HG02870 (cell line): ENCODE data around the gene GYS2.

Experiments
- ATAC-seq: cut with Tn5 transposase; IDR thresholded peaks from one replicate; pipeline ENCODE4 v1.9.1; 2021; ENCODE audit warnings: mild to moderate bottlenecking, moderate library complexity; ENCODE audit not compliant: unreplicated experiment

GYS2 gene

GRCh38 chr12:21509768-21510167 lies 94.9 kb downstream of the GYS2 start:
- ATAC-seq: peak; percentile 82

DNA sequence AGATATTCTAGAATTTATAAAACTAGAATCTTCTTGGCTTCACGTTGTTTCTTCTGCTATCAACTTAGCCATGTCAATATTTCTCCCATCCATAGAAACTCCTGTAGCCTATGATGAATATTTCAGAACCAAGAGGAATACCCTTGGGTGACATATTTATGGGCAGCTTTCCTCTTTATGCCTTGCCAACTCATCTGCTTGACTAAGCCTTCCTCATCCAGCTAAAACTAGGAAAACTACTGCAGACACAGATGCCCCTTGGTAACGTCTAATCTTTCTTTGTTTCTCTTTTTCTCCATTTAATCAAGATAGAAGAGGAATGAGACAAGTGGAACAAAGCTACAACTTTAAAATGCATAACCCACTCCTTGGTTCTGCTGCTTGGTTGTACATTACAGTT lies 96.8 kb downstream of the GYS2 start:
- no peak for ATAC-seq

DNA sequence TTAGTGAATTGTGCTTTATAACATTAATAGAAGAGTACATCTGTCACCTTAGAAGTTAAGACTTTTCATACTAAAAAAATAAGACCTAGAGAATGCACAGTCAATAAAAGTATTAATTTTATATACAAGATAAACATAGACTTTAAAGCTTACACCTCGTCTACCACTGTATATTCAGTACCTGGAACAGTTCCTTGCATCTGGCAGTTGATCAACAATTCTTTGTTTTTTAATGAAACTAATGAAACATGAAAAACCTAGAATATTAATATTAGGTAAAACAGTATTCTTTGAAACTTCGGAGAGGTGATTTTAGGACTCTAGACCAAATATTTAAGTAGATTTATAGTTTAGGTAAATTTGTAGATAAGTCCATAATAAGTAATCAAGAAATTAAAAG lies 98.8 kb downstream of the GYS2 start:
- no peak for ATAC-seq

- ATAC-seq: no peak
These were observed 101.8 kb downstream of the GYS2 start for GRCh38 chr12:21502872-21503271.

DNA sequence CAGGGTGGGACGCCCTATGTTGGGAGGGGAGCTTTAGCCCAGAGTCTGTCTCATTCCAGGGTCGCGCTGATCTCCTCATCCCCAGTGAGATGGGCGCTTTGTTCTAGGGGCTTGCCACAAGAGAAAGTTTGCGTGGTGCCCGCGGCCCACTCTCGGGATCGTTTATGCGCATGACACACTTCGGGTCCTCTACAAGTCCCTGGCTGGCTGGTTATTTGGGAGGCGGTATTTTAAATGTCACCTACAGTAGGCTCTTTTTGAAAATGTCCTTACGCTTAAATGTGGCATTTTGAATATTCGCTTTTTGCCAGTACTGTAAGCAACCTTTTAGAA lies 102.5 kb downstream of the GYS2 start:
- ATAC-seq: no peak

DNA sequence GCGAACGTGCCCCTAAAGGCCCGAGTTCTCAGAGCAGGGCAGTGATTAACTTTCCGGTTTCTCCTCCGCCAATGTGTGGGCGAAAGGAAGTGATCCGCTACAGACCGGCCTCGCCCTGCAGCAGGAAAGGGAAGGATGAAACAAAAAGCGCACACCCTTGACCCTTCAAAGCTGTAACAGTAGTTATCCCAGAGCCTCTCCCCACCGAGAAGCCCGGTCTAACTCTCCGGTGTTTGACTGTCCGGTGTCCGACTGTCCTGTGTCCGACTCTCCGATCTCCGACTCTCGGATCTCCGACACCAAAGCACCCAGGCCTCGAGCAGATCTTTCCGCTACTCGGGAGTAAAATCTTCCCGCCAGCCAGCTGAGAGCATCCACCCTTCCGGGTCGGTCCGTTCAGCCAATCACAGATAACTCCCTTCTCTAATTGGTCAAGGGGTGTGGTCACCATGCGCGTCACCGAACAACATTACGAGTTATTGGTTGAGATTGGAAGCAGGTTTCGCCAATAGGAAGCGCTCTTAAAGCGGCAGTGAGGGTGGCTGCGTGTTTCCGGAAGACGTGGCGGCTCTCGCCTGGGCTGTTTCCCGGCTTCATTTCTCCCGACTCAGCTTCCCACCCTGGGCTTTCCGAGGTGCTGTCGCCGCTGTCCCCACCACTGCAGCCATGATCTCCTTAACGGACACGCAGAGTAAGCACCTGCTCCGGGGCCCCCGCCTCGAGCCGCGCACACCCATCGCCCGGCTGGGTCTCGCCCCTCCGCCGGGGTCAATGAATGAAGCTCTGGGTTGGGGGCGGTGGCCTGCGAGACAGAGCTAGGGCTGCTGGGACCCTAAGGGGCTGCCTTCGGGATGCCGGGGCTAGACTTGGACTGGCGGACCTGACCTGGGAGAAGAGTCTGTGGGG lies 103.1 kb downstream of the GYS2 start, which contains the start of the genes GOLT1B and RECQL:
TSS of gene GOLT1B (plus strand) at position 532 of the 906 bp plus-strand sequence. CDS start at position 667, 135 bp downstream.
TSS of gene RECQL (minus strand) at position 378 of the 906 bp plus-strand sequence. CDS start 2,065 bp downstream, outside the sequence.
- peak; percentile 99 for ATAC-seq

DNA sequence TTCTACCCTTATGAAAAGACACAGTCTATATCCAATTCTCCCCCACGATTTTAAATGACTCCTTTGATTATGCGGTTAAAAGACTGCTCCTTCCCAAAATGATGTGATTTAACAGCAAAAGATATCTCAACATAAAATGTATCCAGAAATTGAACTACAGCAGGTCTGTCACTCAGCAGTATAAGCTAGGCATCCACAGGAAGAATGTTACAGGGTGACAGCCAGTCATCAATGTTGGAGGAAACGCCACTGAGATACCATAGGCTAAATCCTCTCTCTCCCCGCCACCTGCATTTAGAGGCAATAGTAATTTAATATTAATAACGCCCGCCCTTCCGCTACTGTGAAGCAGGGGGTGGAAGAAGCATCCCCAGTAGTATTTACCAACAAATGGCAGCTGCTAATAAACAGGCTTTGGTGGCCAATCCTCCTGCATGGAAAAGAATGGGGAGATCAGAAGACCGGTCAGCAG lies 103.8 kb downstream of the GYS2 start:
- ATAC-seq: peak; percentile 1

DNA sequence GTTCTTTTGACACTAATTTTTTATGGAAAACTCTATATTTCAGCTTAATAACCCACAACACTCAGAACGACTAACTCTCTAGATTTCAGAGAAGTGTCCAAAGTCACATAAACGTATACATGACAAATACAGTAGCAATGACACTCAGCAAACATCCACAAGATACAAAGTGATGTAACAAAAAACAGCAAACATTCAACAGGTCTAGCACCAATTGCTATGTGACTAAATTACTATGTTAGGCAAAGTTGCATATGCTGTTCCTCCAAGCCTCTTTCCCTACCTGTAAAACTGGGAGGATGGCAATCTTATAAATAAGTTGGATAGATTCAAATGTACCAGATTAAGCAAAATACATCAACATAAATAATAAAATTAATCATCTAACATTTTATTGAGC lies 104.9 kb downstream of the GYS2 start:
- ATAC-seq: no peak
